Measurements from ENCODE around the gene ACD. TPM values are rescaled to one million over a fixed set of nuclear protein-coding genes. Genes with fewer than 3 reads are reported as not detected.
A peak's percentile ranks its signal among the peaks of the same experiment; 100 is the strongest.

ACD gene
- total RNA-seq (ENCODE audit: low replicate concordance), result 19.9 and 31.6 TPM in 2 replicates
- long read RNA-seq, partial matches to known transcripts, result 1 of 1 reads
- long read RNA-seq, other reads (novel, unspliced or antisense), result 0 of 1 reads

DNA sequence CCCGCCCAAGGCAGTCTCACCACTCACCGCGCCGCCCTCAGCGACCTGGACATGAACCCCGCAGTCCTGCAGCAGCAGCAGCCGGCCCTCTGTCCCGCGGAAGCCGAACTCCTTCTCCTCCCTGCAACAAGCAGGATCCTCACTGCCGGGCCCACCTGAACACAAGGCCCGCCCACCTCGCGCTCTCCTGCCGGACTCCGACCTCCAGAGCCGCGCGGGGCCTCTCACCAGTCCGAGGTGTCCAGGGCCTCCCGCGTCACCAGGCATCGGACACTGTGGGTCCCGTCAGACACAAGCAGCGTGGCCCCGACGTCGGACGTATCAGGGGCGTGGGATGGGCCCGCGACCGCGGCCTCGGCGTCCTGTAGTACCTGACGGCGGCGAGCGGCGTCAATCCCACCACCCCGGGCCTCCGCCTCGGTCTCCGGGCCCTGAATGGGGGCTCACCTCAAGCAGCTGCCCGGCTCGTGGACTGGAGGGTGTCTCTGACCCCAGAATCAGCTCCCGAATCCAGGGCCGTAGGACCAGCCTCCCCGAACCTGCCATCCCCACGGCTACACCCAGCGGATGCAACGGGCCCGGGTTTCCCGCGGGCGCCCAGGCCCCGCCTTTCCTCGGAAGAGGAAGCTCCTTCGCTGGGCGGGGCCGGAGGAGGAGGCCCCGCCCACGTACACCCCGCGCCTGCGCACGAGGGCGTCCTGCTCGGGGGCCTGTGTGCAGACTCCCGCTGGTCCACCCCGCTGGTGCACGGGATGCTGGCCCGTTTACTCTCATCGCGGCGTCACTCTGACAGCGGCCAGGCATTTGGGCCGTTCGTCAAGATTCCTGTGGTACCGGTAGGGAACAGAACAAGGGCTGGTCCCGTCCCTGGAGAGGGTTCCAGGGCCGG is at the start of gene ACD:
Gene ACD, minus strand, starts transcription at position 586 of the 889 bp plus-strand sequence. Its CDS starts 40 bp downstream, at position 546.
- peaks cover 3% of the 10 kb centered on the region for H3K36me3 Mint-ChIP-seq
- H3K9me3 Mint-ChIP-seq, result no peaks in the 10 kb centered on the region
- peaks cover 8% of the 10 kb centered on the region for H3K27me3 Mint-ChIP-seq
- H3K4me3 Mint-ChIP-seq, result peak within 1 kb of the TSS; percentile 96
- peak; percentile 94 for DNase-seq (ENCODE audit: extremely low spot score, unreplicated experiment)
- TF ChIP-seq CTCF (conservative IDR thresholded peaks at IDR 0.05), result no peak
- peak within 1 kb of the TSS; percentile 95 for H3K27ac Mint-ChIP-seq
- peaks cover 8% of the 10 kb centered on the region for H3K4me1 Mint-ChIP-seq (ENCODE audit: unreplicated experiment)

DNA sequence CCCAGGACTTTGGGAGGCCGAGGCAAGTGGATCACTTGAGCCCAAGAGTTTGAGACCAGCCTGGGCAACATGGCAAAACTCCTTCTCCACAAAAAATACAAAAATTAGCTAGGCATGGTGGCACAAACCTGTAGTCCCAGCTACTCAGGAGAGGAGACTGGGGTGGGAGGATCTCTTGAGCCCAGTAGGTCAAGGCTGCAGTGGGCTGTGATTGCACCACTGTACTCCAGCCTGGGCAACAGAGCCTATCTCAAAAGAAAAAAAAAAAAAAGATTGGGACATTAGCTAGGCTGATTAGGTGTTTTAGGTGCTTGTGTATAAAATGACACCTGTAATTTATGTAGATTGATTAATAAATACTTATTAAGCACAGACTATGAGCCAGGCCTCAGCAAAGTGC is 49.0 kb upstream of the ACD start:
- H3K4me3 Mint-ChIP-seq, result no peak overlapping the region
- TF ChIP-seq CTCF (conservative IDR thresholded peaks at IDR 0.05), result no peak
- DNase-seq (ENCODE audit: extremely low spot score, unreplicated experiment), result no peak
- no peaks in the 10 kb centered on the region for H3K27me3 Mint-ChIP-seq
- no peak overlapping the region for H3K27ac Mint-ChIP-seq
- H3K9me3 Mint-ChIP-seq, result no peaks in the 10 kb centered on the region
- H3K36me3 Mint-ChIP-seq, result peaks cover 9% of the 10 kb centered on the region
- H3K4me1 Mint-ChIP-seq (ENCODE audit: unreplicated experiment), result peaks cover 12% of the 10 kb centered on the region

DNA sequence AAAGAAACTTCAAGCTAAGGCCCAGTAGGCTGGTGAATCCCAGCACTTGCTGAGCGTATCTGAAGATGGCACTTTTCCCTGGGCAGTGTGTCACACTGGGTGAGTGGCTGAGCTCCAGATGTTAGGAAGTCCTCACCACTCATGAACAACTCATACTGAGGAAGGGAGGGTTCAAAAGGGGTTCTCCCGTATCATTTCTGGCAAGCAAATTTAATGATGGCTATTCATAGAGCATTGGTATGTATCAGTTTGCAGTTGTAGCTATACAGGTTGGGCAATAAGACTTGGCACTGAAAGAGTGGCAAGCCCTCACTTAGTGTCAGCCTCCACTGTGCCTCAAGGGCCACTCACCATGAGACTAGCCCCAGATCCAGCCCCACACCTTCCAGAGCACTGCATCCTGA is 48.3 kb upstream of the ACD start:
- TF ChIP-seq CTCF (conservative IDR thresholded peaks at IDR 0.05), result no peak
- Mint-ChIP-seq H3K4me1 (ENCODE audit: unreplicated experiment) (peaks cover 17% of the 10 kb centered on the region), H3K4me3 (no peak overlapping the region), H3K27ac (peak overlapping the region; percentile 28), H3K9me3 (no peaks in the 10 kb centered on the region), H3K36me3 (peaks cover 9% of the 10 kb centered on the region), H3K27me3 (no peaks in the 10 kb centered on the region)
- DNase-seq (ENCODE audit: extremely low spot score, unreplicated experiment), result no peak

DNA sequence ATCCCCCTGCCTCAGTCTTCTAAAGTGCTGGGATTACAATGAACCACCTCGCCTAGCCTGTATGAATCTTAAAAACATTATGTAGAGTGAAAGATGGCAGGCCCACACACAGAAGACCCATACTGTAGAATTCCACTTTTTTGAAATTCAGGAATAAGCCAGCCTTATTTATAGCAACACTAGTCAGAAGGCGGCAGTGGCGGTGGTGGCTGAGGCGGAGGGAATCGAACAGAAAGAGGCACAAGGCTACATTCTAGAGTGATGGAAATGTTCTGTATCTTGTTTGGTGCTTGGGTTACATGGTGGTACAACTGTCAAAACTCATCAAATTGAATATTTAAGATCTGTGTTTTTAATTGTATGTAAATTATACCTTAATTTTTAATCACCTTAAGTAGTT is 47.7 kb upstream of the ACD start:
- no peaks in the 10 kb centered on the region for H3K9me3 Mint-ChIP-seq
- no peaks in the 10 kb centered on the region for H3K27me3 Mint-ChIP-seq
- peaks cover 9% of the 10 kb centered on the region for H3K36me3 Mint-ChIP-seq
- H3K4me1 Mint-ChIP-seq (ENCODE audit: unreplicated experiment), result peaks cover 18% of the 10 kb centered on the region
- TF ChIP-seq CTCF (conservative IDR thresholded peaks at IDR 0.05), result no peak
- no peak overlapping the region for H3K4me3 Mint-ChIP-seq
- DNase-seq (ENCODE audit: extremely low spot score, unreplicated experiment), result no peak
- H3K27ac Mint-ChIP-seq, result no peak overlapping the region

GRCh38 chr16:67707210-67707609 is 47.1 kb upstream of the ACD start:
- Mint-ChIP-seq H3K36me3 (peaks cover 9% of the 10 kb centered on the region), H3K4me1 (ENCODE audit: unreplicated experiment) (peaks cover 18% of the 10 kb centered on the region), H3K9me3 (no peaks in the 10 kb centered on the region), H3K4me3 (no peak overlapping the region), H3K27ac (no peak overlapping the region), H3K27me3 (no peaks in the 10 kb centered on the region)
- TF ChIP-seq CTCF (conservative IDR thresholded peaks at IDR 0.05), result no peak
- no peak for DNase-seq (ENCODE audit: extremely low spot score, unreplicated experiment)
